ENCODE results near the gene AGR3.
"Not testable (repeated sequence)": the region's sequence is repeated elsewhere in the genome, so short reads cannot be mapped to it uniquely, and the experiment has no call there.

Gene AGR3

DNA sequence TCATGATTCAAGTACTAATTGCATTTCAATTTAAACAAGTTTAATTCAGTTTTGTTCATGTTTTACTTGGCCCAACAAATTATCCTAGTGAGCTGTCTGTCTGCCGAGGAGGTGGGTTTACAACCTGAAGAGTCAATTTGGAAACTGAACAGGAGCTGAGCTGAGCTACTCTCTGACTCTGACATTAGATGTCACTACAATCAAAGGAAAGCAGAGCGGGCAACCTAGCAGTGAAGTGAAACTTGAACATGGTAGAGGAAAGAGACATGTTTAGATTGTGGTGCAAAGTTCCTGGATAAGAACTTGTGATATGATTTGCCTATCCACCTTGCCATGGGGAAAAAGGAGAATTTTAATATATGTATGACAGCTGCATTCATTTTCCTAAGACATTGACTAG, 9.6 kb upstream of the AGR3 start:
- DNase-seq (ENCODE audit: low read depth), result no peak

DNA sequence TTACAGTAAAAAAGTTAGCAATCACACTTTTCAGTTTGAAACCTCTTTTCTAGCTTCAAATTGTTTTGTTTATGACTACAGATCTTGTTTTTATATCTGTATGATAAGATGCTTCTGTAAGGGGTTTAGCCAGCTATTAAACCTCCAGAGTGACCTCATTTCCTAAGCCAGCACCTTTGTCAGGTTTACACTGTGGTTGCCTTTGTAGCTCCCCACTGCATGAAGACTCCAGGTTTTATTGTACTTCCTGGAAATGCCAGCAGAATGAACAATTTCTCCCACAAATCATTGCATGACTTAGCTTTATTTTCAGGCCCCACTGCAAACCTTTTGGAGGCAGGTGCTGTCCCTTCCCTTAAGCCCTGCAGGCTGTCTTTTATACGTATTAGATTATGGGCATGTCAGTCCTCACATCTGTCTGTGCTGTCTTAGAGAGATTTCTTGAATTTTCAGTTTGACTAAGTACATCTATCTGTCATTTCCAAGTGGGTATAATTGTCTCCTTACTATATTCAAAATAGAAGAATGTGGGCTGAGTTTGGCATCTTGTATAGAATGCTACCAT, 8.2 kb upstream of the AGR3 start:
- no peak for DNase-seq (ENCODE audit: low read depth)

DNA sequence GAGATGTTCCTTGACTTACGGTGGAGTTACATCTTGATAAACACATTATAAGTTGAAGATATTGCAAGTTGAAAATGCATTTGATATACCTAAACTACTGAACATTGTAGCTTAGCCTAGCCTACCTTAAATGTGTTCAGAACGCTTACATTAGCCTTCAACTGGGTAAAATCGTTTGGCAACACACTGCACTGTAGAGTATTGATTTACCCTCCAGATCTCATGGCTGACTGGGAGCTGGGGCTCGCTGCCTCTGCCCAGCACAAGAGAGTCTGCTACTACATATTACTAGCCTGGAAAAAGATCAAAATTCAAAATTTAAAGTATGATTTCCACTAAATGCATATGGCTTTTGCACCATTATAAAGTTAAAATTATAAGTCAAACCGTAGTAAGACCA, 7.5 kb upstream of the AGR3 start:
- DNase-seq (ENCODE audit: low read depth), result no peak

DNA sequence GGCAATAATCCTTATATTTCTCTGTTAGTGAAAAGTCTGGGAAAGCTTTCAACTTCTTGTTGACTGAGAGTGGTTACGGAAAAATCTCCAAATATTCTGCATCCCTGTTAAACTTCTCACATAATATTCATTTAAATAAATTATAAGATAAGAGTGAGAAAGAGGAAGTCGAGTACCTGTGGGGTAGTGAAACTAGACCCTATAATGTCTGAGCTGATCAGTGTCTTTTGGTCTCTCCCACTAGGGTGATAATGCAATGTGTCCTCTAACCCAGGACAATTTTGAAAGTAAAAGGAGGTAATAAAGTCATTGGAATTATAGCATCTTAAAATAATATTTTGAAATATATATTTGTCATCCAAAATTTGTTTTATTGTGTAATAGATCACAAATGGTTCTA, 2.1 kb upstream of the AGR3 start:
- DNase-seq (ENCODE audit: low read depth), result no peak

DNA sequence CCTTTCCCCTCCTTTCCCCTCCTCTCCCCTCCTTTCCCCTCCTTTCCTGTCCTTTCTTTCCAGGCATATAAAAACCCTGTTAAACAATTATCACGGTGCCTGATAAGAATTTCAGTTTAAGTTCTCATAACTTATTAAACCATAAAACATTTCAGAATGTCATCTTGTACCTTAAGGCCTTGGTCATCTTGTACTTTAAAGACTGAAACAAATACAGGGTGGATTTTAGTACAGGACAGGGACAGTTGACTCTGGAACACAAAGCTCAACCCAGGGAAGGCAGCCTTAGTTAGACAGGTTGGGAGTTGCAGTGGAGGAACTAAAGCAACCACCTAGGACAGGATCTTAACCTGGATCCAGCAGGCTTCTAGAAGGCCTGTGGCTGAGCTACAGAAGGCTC, 1.2 kb downstream of the AGR3 start:
- DNase-seq (ENCODE audit: low read depth), result no peak

DNA sequence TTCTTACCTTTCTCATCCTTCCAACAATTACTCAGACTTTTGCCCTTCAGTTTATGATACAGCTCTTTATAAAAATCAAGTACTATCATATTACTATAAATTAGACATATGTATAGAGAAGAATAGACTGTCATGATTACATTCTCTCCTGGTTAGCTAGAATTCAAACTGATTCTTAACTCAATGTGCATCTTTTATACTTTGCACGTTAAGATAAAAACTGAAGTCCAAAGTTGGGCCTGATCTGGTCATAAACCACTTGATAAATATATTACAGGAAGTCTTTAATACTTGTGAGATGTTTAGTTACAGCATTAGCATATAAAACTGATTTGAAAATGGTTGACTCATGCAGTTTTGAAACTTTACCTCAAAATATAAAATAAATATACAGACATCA, 2.6 kb downstream of the AGR3 start:
- no peak for DNase-seq (ENCODE audit: low read depth)

DNA sequence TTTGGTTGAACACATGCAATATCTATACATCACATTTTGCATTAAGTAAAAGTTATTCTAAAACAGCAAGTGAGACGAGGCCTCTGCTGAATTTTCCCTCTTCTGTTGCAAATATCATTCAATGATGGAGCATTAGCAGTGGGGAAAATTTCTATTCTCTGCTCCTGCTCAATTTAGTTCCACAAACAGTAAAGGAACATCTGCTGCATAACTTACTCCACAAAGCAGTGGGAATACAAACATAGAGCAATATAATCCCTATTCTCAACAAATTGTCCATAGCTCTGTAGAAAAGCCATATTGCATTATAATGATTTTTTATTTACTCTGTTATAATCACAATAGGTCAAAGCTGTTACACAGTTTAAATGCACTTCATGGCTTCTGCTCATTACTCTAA, 5.9 kb downstream of the AGR3 start:
- DNase-seq (ENCODE audit: low read depth), result no peak

DNA sequence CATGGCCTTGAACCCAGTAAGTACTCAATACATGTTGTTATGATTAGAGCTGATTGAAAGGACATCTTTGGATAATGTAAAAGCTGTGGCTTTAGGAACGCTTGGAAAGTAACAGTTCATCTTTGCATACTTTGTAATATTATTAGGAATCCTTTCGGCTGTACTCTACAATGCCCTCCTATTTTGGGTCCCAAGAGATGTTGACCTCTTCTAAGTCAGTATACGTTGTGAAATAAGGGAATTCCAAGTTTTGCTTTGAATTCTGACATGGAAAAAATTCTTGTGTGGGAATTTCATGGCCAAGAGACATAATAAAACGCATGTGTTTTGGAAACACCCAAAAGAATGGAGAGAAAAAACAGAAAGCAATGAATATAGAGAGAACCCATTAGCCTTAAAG, 7.7 kb downstream of the AGR3 start:
- DNase-seq (ENCODE audit: low read depth), result no peak

DNA sequence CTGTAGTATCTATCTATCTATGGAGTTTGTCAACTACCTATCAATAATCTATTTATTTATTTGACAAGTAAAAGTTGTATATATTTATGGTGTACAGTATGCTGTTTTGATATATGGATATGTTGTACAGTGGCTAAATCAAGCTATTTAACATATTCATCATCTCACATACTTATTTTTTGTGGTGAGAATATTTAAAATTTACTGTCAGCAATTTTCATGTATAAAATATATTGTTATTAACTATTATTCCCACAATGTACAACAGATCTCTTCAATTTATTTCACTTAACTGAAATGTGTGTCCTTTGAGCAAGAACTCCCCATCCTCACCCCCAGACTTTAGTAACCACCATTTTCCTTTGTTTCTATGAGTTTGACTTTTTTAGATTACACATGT, 14.5 kb downstream of the AGR3 start:
- no peak for DNase-seq (ENCODE audit: low read depth)

DNA sequence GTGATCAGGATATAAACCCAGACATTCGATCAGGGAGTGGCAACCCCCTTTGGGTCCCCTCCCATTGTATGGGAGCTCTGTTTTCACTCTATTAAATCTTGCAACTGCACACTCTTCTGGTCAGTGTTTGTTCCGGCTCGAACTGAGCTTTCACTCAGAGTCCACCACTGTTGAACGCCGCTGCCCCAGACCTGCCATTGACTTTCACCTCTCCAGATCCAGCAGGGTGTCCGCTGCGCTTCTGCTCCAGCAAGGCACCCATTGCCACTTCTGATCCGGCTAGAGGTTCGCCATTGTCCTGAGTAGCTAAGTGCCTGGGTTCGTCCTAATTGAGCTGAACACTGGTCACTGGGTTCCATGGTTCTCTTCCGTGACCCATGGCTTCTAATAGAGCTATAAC, 28.6 kb downstream of the AGR3 start:
- DNase-seq (ENCODE audit: low read depth), result not testable (repeated sequence)

DNA sequence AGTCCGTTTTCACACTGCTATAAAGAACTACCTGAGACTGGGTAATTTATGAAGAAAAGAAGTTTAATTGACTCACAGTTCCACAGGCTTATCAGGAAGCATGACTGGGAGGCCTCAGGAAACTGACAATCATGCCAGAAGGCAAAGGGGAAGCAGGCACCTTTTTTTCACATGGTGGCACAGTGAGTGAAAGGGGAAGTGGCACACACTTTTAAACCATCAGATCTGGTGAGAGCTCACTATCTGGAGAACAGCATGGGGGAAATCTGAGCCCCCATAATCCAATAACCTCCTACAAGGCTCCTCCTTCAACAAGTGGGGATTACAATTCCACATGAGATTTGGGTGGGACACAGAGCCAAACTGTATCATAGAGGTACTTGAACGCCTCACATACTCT, 30.0 kb downstream of the AGR3 start:
- no peak for DNase-seq (ENCODE audit: low read depth)

DNA sequence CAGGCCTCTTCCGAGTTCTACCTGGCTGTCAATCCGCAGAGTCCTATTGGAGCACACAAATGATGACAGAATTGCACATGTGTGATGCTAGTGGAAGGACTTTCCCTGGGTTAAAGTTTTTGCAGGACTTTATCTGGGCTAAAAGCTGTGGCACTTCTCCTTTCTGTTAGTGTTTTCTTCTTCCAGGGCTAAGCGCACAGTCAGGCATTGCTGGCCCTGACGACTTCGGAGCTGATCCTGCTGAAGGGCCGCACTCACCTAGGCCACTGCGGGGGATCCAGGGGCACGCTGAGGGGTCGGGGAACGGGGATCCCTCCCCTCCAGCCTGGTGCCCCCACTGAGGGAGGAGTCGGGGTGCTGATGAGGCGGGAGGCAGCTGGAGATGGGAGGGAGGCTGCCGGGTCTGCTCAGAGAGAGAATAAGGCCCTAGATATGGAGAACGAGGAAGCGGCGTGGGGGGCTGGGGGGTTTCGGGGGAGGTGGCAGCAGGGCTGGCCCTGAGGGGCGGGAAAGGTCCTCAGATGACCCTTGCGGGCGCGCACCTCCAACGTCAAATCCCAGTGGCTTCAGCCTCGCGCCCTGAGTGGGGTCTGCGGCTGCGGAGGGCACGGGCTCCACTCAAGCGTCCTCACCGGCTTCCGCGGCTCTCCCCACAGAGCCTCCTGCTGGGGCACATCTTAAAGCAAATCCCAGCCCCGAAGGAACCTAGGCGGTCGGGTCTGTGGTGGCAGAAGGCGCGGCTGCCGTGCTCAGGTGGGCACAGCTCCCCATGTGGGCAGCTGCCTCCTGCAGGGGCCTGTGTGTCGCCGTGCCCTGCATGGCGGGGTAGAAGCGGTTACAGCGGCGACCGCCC, 30.9 kb downstream of the AGR3 start:
- no peak for DNase-seq (ENCODE audit: low read depth)

DNA sequence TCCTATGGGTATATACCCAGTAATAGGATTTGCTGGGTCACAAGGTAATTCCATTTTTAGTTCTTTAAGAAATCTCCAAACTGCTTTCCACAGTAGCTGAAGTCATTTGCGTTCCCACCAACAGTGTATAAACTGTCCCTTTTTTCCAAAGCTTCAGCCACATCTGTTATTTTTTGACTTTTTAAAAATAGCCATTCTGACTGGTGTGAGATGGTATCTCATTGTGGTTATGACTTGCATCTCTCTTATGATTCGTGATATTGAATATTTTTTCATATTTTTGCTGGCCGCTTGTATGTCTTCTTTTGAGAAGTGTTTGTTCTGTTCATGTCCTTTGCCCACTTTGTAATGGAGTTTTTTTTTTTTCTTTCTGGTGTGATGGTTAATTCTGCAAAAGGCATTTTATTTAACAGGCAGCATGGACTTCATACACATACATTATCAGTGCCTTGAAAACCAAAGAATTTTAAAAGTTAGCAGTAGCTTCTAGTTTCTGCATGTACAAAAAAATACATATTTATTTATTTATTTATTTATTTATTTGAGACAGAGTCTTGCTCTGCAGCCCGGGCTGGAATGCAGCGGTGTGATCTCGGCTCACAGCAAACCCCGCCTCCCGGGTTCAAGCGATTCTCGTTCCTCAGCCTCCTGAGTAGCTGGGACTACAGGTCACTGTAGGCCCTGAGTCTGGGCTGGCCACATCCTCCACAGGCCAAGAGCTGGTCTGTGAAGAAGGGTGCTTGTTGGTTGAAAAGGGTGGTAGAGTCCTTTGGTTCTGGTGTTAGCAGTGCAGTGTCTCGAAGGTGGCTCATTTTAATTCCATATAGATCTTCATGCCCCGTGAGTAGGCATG, 32.3 kb downstream of the AGR3 start:
- DNase-seq (ENCODE audit: low read depth), result no peak

DNA sequence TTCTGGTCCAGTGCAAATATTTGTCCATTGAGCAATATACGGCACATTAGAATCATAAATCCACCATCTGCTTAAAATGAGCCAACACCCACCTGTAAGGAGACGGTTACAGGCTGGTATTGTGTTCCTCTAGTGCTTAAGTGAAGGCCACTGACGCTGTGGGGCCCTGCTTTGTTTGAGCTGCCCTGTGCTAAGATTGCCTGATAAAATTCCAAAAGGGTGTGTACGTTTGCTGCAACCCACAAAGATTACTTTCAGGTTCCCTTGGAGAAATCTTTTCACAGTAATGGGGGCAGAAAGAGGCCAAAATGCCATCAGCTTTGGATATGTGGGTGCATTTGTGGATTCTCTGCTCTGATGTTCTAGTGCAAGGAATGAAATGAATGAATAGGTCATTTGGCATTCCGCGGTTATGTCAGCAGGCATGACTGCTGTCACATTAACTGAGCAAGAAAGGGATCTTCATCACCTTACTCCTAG, 34.4 kb downstream of the AGR3 start:
- DNase-seq (ENCODE audit: low read depth), result no peak

DNA sequence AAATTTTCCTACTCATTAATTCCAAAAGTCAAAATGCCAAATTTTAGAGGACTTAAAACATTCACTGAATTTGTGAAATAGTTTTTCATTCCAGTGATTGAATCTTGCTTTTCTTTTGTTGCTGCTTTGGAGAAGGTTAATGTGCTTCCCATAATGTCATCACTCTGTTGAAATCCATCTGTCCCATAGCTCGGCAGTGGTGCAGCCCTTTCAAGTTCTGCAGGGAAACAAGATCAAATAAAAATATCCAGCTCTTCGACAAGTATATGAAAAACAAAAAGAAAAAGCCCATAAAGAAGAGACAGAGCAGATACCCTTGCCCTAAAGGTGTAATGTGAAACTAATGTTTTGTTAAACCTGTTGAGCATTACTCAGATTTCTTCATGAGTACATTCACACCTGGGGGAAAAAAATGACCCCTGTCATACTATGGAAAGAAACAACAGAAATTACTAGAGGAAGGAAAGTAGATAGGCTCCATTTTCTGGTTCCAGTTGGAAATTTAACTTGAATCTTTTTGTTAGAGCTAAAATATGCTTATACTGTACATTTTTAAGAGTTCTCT, 35.1 kb downstream of the AGR3 start:
- DNase-seq (ENCODE audit: low read depth), result no peak

DNA sequence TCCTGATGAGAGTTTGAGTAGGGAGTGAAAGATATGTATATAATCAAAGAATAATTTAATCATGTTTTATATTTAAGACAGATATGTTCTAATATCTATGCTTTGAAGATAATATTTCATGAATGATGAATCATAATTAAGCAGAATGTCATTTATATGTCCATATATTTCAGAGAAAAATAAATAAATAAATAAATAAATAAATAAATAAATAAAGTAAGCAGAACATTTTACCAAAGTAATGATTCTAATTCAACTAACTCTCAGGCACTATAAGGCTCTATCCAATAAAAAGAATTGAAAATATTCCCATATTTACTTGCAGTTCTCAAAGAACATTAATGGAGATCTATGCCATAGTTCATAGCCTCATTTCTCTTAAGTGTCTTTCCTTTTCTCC, 36.0 kb downstream of the AGR3 start:
- DNase-seq (ENCODE audit: low read depth), result no peak

DNA sequence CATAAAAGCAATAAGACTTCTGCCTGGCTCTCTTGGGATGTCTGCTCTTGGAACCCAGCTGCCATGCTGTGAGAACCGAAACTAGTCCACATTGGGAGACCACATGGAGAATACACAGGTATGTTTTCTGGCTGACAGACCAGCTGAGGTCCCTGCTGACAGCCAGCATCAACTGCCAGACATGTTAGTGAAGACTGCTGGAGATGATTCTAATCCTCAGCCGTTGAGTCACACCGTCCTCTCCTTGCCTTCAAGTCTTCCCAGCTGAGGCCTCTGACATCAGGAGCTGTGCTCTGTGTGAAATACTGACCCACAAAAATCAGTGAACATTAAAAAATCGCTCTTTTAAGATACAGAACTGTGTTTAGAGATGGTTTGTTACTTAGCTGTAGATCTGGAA, 40.1 kb downstream of the AGR3 start:
- DNase-seq (ENCODE audit: low read depth), result no peak

DNA sequence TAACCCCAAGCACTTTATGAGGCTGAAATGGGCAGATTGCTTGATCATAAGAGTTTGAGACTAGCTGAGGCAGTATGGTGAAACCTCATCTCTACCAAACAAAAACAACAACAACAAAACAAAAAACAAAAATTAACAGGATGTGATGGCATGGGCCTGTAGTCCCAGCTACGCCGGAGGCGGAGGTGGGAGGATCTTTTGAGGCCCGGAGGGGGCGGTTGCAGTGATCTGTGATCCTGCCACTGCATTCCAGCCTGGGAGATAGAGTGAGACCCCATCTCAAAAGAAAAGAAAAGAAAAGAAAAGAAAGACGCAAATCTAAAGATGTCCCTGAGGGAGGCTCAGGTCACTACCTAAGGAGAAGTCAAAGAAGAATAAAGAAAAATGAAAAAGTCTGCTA, 41.7 kb downstream of the AGR3 start:
- DNase-seq (ENCODE audit: low read depth), result no peak

DNA sequence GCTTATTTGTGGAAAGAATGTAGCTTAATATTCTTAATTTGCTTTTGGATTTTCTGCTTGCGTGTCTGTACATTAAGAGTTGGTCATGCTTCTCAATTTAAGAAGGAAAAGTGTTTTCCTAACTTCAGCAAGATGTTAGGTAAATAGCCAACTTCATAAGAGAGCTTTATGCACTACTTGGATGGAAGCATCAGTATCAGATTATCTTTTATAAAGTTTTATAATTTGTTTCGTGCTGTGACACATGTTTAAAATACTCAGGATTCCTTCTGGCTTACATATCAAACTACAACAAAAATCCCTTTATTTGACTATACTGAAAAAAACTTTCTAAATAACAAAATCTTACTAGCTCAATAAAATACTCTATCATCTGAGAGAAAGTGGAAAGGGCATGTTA, 42.1 kb downstream of the AGR3 start:
- no peak for DNase-seq (ENCODE audit: low read depth)

DNA sequence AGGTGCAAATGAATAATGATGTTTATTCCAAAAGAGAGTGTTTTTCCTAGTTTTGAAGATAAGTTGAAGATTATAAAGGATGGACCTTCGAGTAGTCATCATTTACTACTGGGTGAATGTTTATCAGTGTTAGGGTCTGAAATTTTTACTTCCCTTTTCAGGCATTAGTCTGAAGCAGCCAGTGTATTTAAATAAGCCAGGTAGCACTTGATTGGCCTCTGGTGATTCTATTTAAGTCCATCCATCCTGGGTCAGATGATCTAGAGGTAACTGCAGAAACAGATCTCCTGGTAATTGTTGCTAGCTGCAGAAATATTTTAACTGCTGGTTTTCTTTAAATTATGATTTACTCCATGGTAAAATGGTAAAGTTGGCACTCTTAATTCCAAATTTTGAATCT, 42.9 kb downstream of the AGR3 start:
- no peak for DNase-seq (ENCODE audit: low read depth)

DNA sequence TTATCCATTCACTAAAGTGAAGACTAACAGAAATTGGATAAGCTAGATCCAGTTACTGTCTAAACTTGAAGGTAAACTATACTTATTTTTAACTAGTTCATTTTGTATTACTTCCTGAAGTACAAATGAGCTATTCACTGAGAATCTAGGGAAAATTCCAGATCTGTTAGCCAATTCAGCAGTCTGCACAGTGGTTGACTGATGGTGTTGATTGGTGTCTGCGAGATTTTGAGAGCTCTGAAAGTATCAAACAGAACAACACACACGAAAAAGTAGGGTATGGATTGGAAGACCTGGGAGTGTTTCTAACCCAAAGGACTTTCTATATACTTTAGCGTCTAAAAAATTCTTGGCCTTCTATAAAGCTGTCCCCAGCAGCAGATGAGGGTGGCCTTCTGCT, 43.4 kb downstream of the AGR3 start:
- no peak for DNase-seq (ENCODE audit: low read depth)

DNA sequence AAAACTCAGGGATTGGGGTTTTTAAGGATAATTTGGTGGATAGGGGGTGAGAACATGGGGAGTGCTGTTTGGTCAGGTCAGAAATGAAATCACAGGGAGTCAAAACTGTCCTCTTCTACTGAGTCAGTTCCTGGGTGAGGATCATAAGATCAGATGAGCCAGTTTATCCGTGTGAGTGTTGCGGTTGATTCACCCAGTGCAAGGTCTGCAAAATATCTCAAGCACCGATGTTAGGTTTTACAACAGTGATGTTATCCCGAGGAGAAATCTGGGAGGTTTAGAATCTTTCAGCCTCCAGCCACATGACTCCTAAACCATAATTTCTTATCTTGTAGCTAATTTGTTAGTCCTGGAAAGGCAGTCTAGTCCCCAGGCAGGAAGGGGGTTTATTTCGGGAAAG, 45.3 kb downstream of the AGR3 start:
- DNase-seq (ENCODE audit: low read depth), result no peak

DNA sequence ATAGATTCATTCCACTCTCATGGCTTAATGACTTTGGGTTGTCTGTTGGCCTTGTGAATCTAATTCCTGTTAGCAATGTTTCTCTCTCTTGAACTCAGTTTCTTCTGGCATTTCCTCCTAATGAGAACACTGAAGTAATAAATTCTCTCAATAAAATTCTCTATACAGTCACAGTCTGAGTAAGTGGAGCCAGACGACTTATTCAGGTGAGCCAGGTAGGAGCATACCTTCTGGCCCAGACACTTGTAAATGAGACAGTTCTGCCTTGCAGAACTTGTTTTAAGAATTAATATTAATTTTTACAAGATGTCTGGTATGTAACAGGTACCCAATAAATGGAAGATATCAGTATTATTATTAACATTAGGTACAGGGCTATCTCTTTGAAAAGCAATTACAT, 48.4 kb downstream of the AGR3 start:
- DNase-seq (ENCODE audit: low read depth), result no peak
